Stimulated activated naive CD8-positive, alpha-beta T cell treated with anti-CD3 and anti-CD28 coated beads, Interleukin-15, Interleukin-2, amounts not matched to agents 100 ng/mL and 50 ng/mL, for 24 hours (primary cell): ENCODE data around the gene FEM1A.
"Not testable (repeated sequence)": the region's sequence is repeated elsewhere in the genome, so short reads cannot be mapped to it uniquely, and the experiment has no call there.

ENCODE experiments used
- H3K27ac Mint-ChIP-seq: one replicate; pipeline ENCODE4 v1.8.0; 2021; ENCODE audit warnings: mild to moderate bottlenecking, mixed read lengths
- H3K27me3 Mint-ChIP-seq: one replicate; pipeline ENCODE4 v1.8.0; 2021; ENCODE audit warnings: mixed read lengths
- H3K36me3 Mint-ChIP-seq: one replicate; pipeline ENCODE4 v1.8.0; 2021; ENCODE audit warnings: low read depth, mixed read lengths
- H3K4me1 Mint-ChIP-seq: one replicate; pipeline ENCODE4 v1.8.0; 2021; ENCODE audit warnings: low read depth, mixed read lengths
- H3K4me3 Mint-ChIP-seq: one replicate; pipeline ENCODE4 v1.8.0; 2021; ENCODE audit warnings: mild to moderate bottlenecking, mixed read lengths
- H3K9me3 Mint-ChIP-seq: one replicate; pipeline ENCODE4 v1.8.0; 2021; ENCODE audit warnings: mixed read lengths

Gene FEM1A

GRCh38 chr19:4759388-4760284 lies 31.9 kb upstream of the FEM1A start:
- H3K27ac Mint-ChIP-seq, result no peak overlapping the region
- H3K27me3 Mint-ChIP-seq, result peaks cover 46% of the 10 kb centered on the region
- no peaks in the 10 kb centered on the region for H3K9me3 Mint-ChIP-seq
- peak overlapping the region; percentile 61 for H3K4me3 Mint-ChIP-seq
- peaks cover 11% of the 10 kb centered on the region for H3K4me1 Mint-ChIP-seq
- H3K36me3 Mint-ChIP-seq, result no peaks in the 10 kb centered on the region

- peaks cover 46% of the 10 kb centered on the region for H3K27me3 Mint-ChIP-seq
- no peaks in the 10 kb centered on the region for H3K36me3 Mint-ChIP-seq
- peaks cover 11% of the 10 kb centered on the region for H3K4me1 Mint-ChIP-seq
- no peaks in the 10 kb centered on the region for H3K9me3 Mint-ChIP-seq
- H3K27ac Mint-ChIP-seq, result no peak overlapping the region
- H3K4me3 Mint-ChIP-seq, result peak overlapping the region; percentile 61
These were observed 31.3 kb upstream of the FEM1A start for GRCh38 chr19:4760285-4760650.

DNA sequence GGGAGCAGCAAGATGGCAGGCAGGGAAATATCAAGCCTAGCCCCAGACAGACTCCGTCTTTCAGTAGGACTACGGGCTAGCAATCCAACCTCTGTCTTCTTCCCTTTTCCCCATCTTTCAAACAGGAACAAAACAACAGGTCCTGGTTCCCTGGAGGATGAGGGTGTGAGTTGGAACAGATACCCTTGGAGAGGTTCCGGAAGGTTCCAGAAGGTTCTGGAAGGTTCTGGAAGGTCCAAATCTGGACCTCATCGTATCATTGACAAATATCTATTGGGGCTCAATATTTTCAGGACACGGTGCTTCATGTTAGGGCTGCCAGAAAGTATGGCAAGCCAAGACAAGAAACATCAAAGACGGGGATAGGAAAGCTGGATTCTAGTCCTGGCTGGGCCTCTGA lies 28.5 kb upstream of the FEM1A start:
- Mint-ChIP-seq H3K4me1 (peaks cover 11% of the 10 kb centered on the region), H3K27me3 (peaks cover 45% of the 10 kb centered on the region)

DNA sequence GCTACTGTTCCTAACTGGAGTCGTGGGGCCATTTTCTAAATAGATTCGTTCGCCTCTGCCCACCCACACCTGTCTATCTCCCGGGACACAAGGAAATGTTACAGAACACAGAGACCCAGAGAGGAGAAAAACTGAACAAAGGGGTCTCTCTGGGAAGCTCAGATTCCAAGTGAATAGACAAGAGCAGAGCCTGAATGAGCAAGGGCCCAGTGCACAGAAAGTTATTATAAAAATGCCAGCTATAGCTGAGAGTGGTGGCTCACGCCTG lies 27.2 kb upstream of the FEM1A start:
- H3K36me3 Mint-ChIP-seq, result no peaks in the 10 kb centered on the region
- no peaks in the 10 kb centered on the region for H3K9me3 Mint-ChIP-seq
- H3K4me3 Mint-ChIP-seq, result no peak overlapping the region
- no peak overlapping the region for H3K27ac Mint-ChIP-seq
- H3K4me1 Mint-ChIP-seq, result peaks cover 9% of the 10 kb centered on the region
- peaks cover 39% of the 10 kb centered on the region for H3K27me3 Mint-ChIP-seq

More for the DNA sequence above, 28.5 kb upstream of the FEM1A start:
- Mint-ChIP-seq H3K4me3 (no peak overlapping the region), H3K9me3 (no peaks in the 10 kb centered on the region), H3K27ac (no peak overlapping the region), H3K36me3 (no peaks in the 10 kb centered on the region)

- Mint-ChIP-seq H3K4me1 (peaks cover 2% of the 10 kb centered on the region), H3K9me3 (no peaks in the 10 kb centered on the region), H3K36me3 (no peaks in the 10 kb centered on the region), H3K4me3 (no peak overlapping the region), H3K27ac (peak overlapping the region; percentile 18), H3K27me3 (peaks cover 8% of the 10 kb centered on the region)
These were observed 22.4 kb upstream of the FEM1A start for GRCh38 chr19:4768934-4769777.

GRCh38 chr19:4772566-4772965 lies 19.0 kb upstream of the FEM1A start:
- no peak overlapping the region for H3K4me3 Mint-ChIP-seq
- H3K4me1 Mint-ChIP-seq, result peaks cover 2% of the 10 kb centered on the region
- H3K9me3 Mint-ChIP-seq, result no peaks in the 10 kb centered on the region
- no peaks in the 10 kb centered on the region for H3K36me3 Mint-ChIP-seq
- H3K27me3 Mint-ChIP-seq, result peaks cover 16% of the 10 kb centered on the region
- no peak overlapping the region for H3K27ac Mint-ChIP-seq

DNA sequence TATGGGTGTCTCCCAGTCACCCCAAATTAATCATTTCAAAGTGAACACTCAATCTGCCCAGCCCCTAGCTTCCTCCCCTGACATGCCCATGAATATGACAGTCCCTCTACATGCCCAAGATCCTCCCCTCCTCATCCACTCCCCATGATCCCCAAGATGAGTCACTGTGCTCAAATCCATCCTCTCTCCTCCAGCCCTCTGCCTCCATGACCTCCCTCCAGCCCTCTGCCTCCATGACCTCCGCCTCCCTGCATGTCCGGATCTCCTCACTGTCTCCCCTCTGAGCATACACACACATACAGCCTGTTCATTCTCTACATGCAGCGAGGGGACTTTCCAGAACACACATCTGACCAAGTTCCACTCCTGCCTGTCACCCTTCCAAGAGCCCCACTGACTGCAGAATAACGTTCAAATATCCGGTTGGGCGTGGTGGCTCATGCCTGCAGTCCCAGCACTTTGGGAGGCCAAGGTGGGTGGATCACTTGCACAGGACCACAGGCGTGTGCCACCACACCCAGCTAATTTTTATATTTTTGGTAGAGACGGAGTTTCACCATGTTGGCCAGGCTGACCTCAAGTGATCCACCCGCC lies 18.4 kb upstream of the FEM1A start:
- Mint-ChIP-seq H3K36me3 (no peaks in the 10 kb centered on the region), H3K4me3 (no peak overlapping the region), H3K4me1 (peaks cover 2% of the 10 kb centered on the region), H3K27ac (no peak overlapping the region), H3K9me3 (no peaks in the 10 kb centered on the region), H3K27me3 (peaks cover 14% of the 10 kb centered on the region)

DNA sequence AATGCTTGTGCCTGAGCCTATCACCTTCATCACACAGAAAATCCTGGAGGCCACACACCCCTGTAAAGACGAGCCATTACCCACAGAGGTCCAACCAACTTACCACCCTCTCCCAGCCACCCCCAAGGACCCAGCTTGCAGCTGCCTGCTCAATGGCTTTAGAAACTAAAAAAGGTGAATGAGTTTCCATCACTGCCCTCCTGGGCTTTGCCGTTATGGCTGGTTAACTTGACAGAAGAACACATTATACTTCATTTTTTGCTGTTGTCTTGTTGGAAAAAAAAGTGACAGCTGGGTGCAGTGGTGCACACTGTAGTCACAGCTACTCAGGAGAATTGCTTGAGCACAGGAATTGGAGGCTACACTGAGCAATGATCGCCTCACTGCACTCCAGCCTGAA lies 17.4 kb upstream of the FEM1A start:
- no peak overlapping the region for H3K4me3 Mint-ChIP-seq
- no peaks in the 10 kb centered on the region for H3K36me3 Mint-ChIP-seq
- H3K9me3 Mint-ChIP-seq, result no peaks in the 10 kb centered on the region
- H3K4me1 Mint-ChIP-seq, result peaks cover 2% of the 10 kb centered on the region
- H3K27ac Mint-ChIP-seq, result no peak overlapping the region
- peaks cover 14% of the 10 kb centered on the region for H3K27me3 Mint-ChIP-seq

DNA sequence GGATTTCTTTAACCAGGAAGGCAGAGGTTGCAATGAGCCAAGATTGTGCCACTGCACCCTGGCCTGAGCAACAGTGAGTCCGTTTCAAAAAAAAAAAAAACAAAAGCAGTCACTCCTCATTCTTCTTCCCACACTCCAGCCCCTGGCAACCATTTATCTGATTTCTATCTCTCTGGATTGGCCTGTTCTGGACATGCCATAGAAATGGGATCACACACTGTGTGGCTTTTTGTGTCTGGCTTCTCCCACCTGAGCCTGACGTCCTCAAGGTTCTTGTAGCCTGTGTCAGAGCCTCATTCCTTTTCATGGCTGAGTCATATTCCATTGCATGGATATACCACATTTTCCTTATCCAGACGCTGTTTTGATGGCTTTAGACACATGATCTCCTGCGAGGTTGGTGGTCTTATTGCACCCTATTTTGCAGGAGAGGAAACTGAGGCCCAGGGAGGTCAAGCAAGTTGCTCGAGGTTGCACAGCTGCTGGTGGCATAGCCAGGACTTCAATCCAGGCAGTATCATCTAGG lies 15.8 kb upstream of the FEM1A start:
- H3K27me3 Mint-ChIP-seq, result peaks cover 14% of the 10 kb centered on the region
- H3K9me3 Mint-ChIP-seq, result no peaks in the 10 kb centered on the region
- H3K36me3 Mint-ChIP-seq, result no peaks in the 10 kb centered on the region
- H3K4me1 Mint-ChIP-seq, result no peaks in the 10 kb centered on the region
- H3K4me3 Mint-ChIP-seq, result no peak overlapping the region
- no peak overlapping the region for H3K27ac Mint-ChIP-seq

GRCh38 chr19:4776436-4777211 lies 14.9 kb upstream of the FEM1A start:
- Mint-ChIP-seq H3K36me3 (peaks cover 3% of the 10 kb centered on the region), H3K27ac (no peak overlapping the region), H3K9me3 (no peaks in the 10 kb centered on the region), H3K4me1 (no peaks in the 10 kb centered on the region), H3K27me3 (peaks cover 17% of the 10 kb centered on the region), H3K4me3 (no peak overlapping the region)

GRCh38 chr19:4778124-4778523 lies 13.4 kb upstream of the FEM1A start:
- not testable (repeated sequence) for H3K4me3 Mint-ChIP-seq, H3K36me3 Mint-ChIP-seq, H3K9me3 Mint-ChIP-seq, H3K27ac Mint-ChIP-seq, H3K4me1 Mint-ChIP-seq
- H3K27me3 Mint-ChIP-seq, result peaks cover 16% of the 10 kb centered on the region

GRCh38 chr19:4780860-4781259 lies 10.7 kb upstream of the FEM1A start:
- H3K9me3 Mint-ChIP-seq, result no peaks in the 10 kb centered on the region
- peaks cover 13% of the 10 kb centered on the region for H3K27me3 Mint-ChIP-seq
- no peaks in the 10 kb centered on the region for H3K4me1 Mint-ChIP-seq
- peaks cover 3% of the 10 kb centered on the region for H3K36me3 Mint-ChIP-seq
- no peak overlapping the region for H3K4me3 Mint-ChIP-seq
- H3K27ac Mint-ChIP-seq, result no peak overlapping the region

DNA sequence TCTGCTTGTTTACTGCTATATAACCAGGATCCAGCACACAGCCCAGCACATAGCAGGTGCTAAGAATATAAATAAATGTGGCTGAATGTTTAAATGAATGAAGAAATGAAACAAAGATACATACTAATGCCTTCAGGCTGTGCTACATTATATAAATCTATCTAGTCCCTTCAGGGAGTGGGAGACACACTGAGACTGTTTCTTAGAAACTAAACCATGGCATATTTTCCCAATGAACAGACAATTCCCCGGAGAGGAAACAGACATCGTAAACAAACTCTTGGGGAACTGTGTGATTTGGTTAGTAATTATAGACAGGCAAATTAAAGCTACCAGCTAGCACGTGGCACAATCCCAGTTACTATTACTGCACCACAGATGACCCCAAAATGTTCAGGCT lies 9.7 kb upstream of the FEM1A start:
- H3K4me1 Mint-ChIP-seq, result no peaks in the 10 kb centered on the region
- no peak overlapping the region for H3K27ac Mint-ChIP-seq
- no peak overlapping the region for H3K4me3 Mint-ChIP-seq
- H3K9me3 Mint-ChIP-seq, result no peaks in the 10 kb centered on the region
- peaks cover 11% of the 10 kb centered on the region for H3K27me3 Mint-ChIP-seq
- peaks cover 3% of the 10 kb centered on the region for H3K36me3 Mint-ChIP-seq

DNA sequence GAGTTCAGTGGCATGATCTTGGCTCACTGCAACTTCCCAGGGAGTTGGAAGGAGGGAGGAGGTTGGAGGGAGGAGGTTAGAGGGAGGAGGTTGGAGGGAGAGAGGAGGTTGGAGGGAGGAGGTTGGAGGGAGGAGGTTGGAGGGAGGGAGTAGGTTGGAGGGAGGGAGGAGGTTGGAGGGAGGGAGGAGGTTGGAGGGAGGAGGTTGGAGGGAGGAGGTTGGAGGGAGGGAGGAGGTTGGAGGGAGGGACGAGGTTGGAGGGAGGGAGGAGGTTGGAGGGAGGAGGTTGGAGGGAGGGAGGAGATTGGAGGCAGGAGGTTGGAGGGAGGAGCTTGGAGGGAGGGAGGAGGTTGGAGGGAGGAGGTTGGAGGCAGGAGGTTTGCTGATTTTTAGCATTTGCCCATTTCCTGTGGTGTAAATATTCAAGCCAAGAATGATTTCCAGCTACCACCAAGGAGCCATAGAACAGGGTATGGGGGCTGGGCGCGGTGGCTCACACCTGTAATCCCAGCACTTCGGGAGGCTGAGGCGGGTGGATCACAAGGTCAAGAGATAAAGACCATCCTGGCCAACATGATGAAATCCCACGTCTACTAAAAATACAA lies 5.0 kb upstream of the FEM1A start:
- not testable (repeated sequence) for H3K9me3 Mint-ChIP-seq, H3K36me3 Mint-ChIP-seq, H3K4me3 Mint-ChIP-seq, H3K27me3 Mint-ChIP-seq, H3K27ac Mint-ChIP-seq, H3K4me1 Mint-ChIP-seq
